ENCODE data around the gene CPT1A.

DNA sequence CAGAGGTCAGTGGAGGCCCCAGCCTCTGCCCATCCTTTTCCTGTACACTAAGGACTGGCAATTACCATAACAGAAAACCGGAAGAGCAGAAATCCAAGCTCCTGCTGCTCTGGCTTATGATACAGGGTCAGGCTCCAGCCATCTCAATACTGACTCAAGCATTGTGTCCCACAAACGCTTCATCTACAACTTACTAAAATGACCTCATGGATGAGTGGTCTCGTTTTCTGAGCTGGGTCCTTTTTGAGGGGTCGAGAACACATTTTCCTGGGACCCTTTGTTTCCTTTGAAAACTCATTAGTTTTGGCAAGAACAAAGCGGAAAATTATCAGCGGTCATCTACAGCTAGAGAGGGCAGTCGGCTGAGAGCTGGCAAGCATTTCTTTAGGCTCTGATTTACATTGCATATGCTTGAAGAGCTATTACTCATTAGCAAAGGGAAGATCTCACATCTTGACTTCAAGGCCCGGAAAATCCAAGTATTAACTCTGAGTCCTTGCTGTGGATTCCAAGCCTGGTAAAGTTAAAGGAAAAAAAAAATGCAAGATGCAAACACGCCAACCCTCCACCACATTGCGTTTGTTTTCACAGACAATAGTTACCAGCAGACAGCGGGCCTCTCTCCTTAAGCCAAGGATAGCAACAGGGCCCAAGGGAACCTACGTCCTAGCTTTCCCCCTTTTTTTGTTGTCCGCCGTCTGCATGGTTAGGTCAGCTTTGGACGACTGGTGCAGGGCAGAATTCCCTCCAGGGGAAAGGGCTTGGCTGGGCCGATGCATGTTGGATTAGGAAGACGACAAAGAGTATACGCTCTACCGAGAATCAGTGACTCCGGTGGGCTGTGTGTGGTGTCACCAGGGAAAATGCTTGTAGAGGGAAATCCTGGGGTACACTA, 92.2 kb downstream of the CPT1A start:
- TF ChIP-seq, protein P1, sequence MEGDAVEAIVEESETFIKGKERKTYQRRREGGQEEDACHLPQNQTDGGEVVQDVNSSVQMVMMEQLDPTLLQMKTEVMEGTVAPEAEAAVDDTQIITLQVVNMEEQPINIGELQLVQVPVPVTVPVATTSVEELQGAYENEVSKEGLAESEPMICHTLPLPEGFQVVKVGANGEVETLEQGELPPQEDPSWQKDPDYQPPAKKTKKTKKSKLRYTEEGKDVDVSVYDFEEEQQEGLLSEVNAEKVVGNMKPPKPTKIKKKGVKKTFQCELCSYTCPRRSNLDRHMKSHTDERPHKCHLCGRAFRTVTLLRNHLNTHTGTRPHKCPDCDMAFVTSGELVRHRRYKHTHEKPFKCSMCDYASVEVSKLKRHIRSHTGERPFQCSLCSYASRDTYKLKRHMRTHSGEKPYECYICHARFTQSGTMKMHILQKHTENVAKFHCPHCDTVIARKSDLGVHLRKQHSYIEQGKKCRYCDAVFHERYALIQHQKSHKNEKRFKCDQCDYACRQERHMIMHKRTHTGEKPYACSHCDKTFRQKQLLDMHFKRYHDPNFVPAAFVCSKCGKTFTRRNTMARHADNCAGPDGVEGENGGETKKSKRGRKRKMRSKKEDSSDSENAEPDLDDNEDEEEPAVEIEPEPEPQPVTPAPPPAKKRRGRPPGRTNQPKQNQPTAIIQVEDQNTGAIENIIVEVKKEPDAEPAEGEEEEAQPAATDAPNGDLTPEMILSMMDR (IDR thresholded peaks at IDR 0.05), result no peak
- TF ChIP-seq, protein P2, sequence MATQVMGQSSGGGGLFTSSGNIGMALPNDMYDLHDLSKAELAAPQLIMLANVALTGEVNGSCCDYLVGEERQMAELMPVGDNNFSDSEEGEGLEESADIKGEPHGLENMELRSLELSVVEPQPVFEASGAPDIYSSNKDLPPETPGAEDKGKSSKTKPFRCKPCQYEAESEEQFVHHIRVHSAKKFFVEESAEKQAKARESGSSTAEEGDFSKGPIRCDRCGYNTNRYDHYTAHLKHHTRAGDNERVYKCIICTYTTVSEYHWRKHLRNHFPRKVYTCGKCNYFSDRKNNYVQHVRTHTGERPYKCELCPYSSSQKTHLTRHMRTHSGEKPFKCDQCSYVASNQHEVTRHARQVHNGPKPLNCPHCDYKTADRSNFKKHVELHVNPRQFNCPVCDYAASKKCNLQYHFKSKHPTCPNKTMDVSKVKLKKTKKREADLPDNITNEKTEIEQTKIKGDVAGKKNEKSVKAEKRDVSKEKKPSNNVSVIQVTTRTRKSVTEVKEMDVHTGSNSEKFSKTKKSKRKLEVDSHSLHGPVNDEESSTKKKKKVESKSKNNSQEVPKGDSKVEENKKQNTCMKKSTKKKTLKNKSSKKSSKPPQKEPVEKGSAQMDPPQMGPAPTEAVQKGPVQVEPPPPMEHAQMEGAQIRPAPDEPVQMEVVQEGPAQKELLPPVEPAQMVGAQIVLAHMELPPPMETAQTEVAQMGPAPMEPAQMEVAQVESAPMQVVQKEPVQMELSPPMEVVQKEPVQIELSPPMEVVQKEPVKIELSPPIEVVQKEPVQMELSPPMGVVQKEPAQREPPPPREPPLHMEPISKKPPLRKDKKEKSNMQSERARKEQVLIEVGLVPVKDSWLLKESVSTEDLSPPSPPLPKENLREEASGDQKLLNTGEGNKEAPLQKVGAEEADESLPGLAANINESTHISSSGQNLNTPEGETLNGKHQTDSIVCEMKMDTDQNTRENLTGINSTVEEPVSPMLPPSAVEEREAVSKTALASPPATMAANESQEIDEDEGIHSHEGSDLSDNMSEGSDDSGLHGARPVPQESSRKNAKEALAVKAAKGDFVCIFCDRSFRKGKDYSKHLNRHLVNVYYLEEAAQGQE (IDR thresholded peaks at IDR 0.05; ENCODE audit: insufficient read depth in 1 of 2, low read depth in 2 of 2, low read length in 1 of 2), result no peak
